MCF 10A (cell line): ENCODE data around the gene TMEM17. TPM values are rescaled to one million over a fixed set of nuclear protein-coding genes. Genes with fewer than 3 reads are reported as not detected.
"Not testable (repeated sequence)": the region's sequence is repeated elsewhere in the genome, so short reads cannot be mapped to it uniquely, and the experiment has no call there.

Source experiments
- BruUV-seq: library from RNA; stranded (reverse); fragments of 400-500 nt; replicated peaks from 2 replicates; lab custom pipeline; 2021; lab: Mats Ljungman, UMichigan
- CTCF ChIA-PET: fragments of 300-600 bp; sonication (Branson Sonifier 250); formaldehyde crosslinking; extraction: SDS; loops from one replicate; lab custom pipeline; 2021; ENCODE audit warnings: antibody characterized with exemption, inconsistent platforms; lab: Yijun Ruan, JAX
- POLR2A ChIA-PET: fragments of 300-600, 350-650 bp; sonication (Branson Sonifier 250); formaldehyde crosslinking; extraction: SDS; loops from one replicate; lab custom pipeline; 2020; ENCODE audit warnings: antibody characterized with exemption, inconsistent platforms; lab: Yijun Ruan, JAX
- DNase-seq: peaks from one replicate; pipeline ENCODE4 v3.0.0-alpha.2; 2018; ENCODE audit not compliant: unreplicated experiment
- H3K27ac Mint-ChIP-seq: one replicate; pipeline ENCODE4 v1.8.0; 2022; ENCODE audit warnings: mild to moderate bottlenecking, low read depth, mixed read lengths; ENCODE audit not compliant: unreplicated experiment
- H3K27me3 Mint-ChIP-seq: one replicate; pipeline ENCODE4 v1.8.0; 2022; ENCODE audit warnings: mixed read lengths; ENCODE audit not compliant: insufficient read depth, unreplicated experiment
- H3K36me3 Mint-ChIP-seq: one replicate; pipeline ENCODE4 v1.8.0; 2022; ENCODE audit warnings: mild to moderate bottlenecking, moderate library complexity, mixed read lengths; ENCODE audit not compliant: insufficient read depth, unreplicated experiment
- H3K4me1 Mint-ChIP-seq: one replicate; pipeline ENCODE4 v1.8.0; 2022; ENCODE audit warnings: mixed read lengths; ENCODE audit not compliant: insufficient read depth, unreplicated experiment
- H3K4me3 Mint-ChIP-seq: one replicate; pipeline ENCODE4 v1.8.0; 2022; ENCODE audit warnings: mild to moderate bottlenecking, moderate library complexity, mixed read lengths; ENCODE audit not compliant: unreplicated experiment
- H3K9me3 Mint-ChIP-seq: one replicate; pipeline ENCODE4 v1.8.0; 2022; ENCODE audit warnings: mixed read lengths; ENCODE audit not compliant: unreplicated experiment
- CTCF ChIP-seq: fragments of 200-600 bp; IDR thresholded peaks from one replicate; pipeline ENCODE4 v1.8.0; 2022; ENCODE audit warnings: antibody characterized with exemption, mild to moderate bottlenecking; ENCODE audit not compliant: unreplicated experiment
- intact Hi-C: fragments of 100-400 bp; cut with micrococcal nuclease; formaldehyde crosslinking; loops from 2 replicates; pipeline ENCODE4 v1.14.1; 2022
- total RNA-seq: library from RNA; stranded (reverse); gene quantifications from 2 replicates; pipeline ENCODE4 v1.2.3, GENCODE V29; 2022

The TMEM17 gene
- total RNA-seq, 1 experiment from 2014 or later = 2.6 TPM

- no peaks in the 10 kb centered on the region for H3K4me1 Mint-ChIP-seq
- BruUV-seq = no TSS peak
- TF ChIP-seq CTCF = no peak
- no peaks in the 10 kb centered on the region for H3K27me3 Mint-ChIP-seq
- ChIA-PET POLR2A (no interaction called here), CTCF (interaction anchor here (0.7 kb wide), 1 partner anchor 129 kb away, joined by 3 read pairs; no protein-coding TSS in a partner anchor)
- no peaks in the 10 kb centered on the region for H3K36me3 Mint-ChIP-seq
- H3K27ac Mint-ChIP-seq = no peak overlapping the region
- DNase-seq = no peak
- H3K4me3 Mint-ChIP-seq = no peak overlapping the region
- H3K9me3 Mint-ChIP-seq = peaks cover 10% of the 10 kb centered on the region
- intact Hi-C loops = no loop called here
Observed at GRCh38 chr2:62525549-62526269, 19.7 kb upstream of the TMEM17 start.

GRCh38 chr2:62524293-62524941 lies 18.4 kb upstream of the TMEM17 start:
- POLR2A ChIA-PET = no interaction called here
- DNase-seq = no peak
- intact Hi-C loops = no loop called here
- H3K27ac Mint-ChIP-seq = no peak overlapping the region
- H3K36me3 Mint-ChIP-seq = no peaks in the 10 kb centered on the region
- H3K9me3 Mint-ChIP-seq = peaks cover 10% of the 10 kb centered on the region
- no peaks in the 10 kb centered on the region for H3K27me3 Mint-ChIP-seq
- H3K4me3 Mint-ChIP-seq = no peak overlapping the region
- H3K4me1 Mint-ChIP-seq = no peaks in the 10 kb centered on the region
- TF ChIP-seq CTCF = no peak
- CTCF ChIA-PET = interaction anchor here (0.5 to 0.6 kb wide), 2 partner anchors 250 to 885 kb away, joined by 3 read pairs; no protein-coding TSS in a partner anchor
- BruUV-seq = no TSS peak

- POLR2A ChIA-PET = interaction anchor here (1.2 kb wide), 1 partner anchor 15 kb away, joined by 4 read pairs; the partner anchor contains the start of gene TMEM17
- H3K4me3 Mint-ChIP-seq, H3K36me3 Mint-ChIP-seq, intact Hi-C loops, DNase-seq, H3K27me3 Mint-ChIP-seq, BruUV-seq, H3K4me1 Mint-ChIP-seq, H3K27ac Mint-ChIP-seq: not testable (repeated sequence)
- peaks cover 18% of the 10 kb centered on the region for H3K9me3 Mint-ChIP-seq
- CTCF ChIA-PET = interaction anchor here (1.1 kb wide), 1 partner anchor 9 kb away, joined by 3 read pairs; no protein-coding TSS in a partner anchor
Observed at GRCh38 chr2:62521061-62521460, 15.1 kb upstream of the TMEM17 start.

GRCh38 chr2:62512384-62512783 lies 6.4 kb upstream of the TMEM17 start:
- no peak overlapping the region for H3K27ac Mint-ChIP-seq
- intact Hi-C loops = no loop called here
- CTCF ChIA-PET = interaction anchor here (1.2 kb wide), 1 partner anchor 9 kb away, joined by 3 read pairs; no protein-coding TSS in a partner anchor
- no peaks in the 10 kb centered on the region for H3K36me3 Mint-ChIP-seq
- DNase-seq = no peak
- H3K9me3 Mint-ChIP-seq = no peaks in the 10 kb centered on the region
- no peaks in the 10 kb centered on the region for H3K4me1 Mint-ChIP-seq
- POLR2A ChIA-PET = no interaction called here
- no TSS peak for BruUV-seq
- no peak overlapping the region for H3K4me3 Mint-ChIP-seq
- no peaks in the 10 kb centered on the region for H3K27me3 Mint-ChIP-seq
- no peak for TF ChIP-seq CTCF
